Measurements from ENCODE around the gene KIAA1958. TPM values are rescaled to one million over a fixed set of nuclear protein-coding genes. Genes with fewer than 3 reads are reported as not detected.

Gene KIAA1958
- total RNA-seq, 3 donors from 2014 or later = 7.4 to 12.7 (median 9.3) TPM

DNA sequence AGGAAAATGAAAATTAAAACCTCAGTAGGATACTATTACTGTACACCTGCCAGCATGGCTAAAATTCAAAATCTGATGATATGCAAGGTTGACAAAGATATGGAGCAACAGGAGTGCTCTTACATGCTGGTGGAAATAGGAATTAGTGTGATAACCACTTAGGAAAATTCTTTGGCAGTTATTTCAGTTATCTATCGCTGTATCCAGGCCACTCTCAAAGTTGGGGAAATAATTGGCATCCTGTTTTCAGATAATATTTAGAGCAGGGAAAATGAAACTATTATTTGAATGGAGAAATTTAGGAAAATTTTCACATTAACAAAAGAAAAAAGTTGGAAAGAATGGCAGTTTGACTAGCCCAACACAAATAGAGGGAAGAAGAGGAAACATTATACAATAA lies 50.9 kb downstream of the KIAA1958 start:
- TF ChIP-seq, protein P1, sequence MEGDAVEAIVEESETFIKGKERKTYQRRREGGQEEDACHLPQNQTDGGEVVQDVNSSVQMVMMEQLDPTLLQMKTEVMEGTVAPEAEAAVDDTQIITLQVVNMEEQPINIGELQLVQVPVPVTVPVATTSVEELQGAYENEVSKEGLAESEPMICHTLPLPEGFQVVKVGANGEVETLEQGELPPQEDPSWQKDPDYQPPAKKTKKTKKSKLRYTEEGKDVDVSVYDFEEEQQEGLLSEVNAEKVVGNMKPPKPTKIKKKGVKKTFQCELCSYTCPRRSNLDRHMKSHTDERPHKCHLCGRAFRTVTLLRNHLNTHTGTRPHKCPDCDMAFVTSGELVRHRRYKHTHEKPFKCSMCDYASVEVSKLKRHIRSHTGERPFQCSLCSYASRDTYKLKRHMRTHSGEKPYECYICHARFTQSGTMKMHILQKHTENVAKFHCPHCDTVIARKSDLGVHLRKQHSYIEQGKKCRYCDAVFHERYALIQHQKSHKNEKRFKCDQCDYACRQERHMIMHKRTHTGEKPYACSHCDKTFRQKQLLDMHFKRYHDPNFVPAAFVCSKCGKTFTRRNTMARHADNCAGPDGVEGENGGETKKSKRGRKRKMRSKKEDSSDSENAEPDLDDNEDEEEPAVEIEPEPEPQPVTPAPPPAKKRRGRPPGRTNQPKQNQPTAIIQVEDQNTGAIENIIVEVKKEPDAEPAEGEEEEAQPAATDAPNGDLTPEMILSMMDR (IDR thresholded peaks at IDR 0.05) = no peak
- Histone ChIP-seq H3K36me3 (ENCODE audit: low read depth) (no peaks in the 10 kb centered on the region), H3K4me3 (no peak overlapping the region), H3K4me1 (ENCODE audit: low read depth) (no peaks in the 10 kb centered on the region), H3K9me3 (no peaks in the 10 kb centered on the region)
- intact Hi-C loops (cut with DNase I, micrococcal nuclease) = no loop called here
- no peak for DNase-seq
- no peak for ATAC-seq

GRCh38 chr9:112540800-112541199 lies 54.2 kb downstream of the KIAA1958 start:
- TF ChIP-seq, protein P1 (IDR thresholded peaks at IDR 0.05) = no peak
- Histone ChIP-seq H3K4me3 (no peak overlapping the region), H3K4me1 (ENCODE audit: low read depth) (no peaks in the 10 kb centered on the region), H3K36me3 (ENCODE audit: low read depth) (no peaks in the 10 kb centered on the region), H3K9me3 (no peaks in the 10 kb centered on the region)
- no peak for DNase-seq
- intact Hi-C loops (cut with DNase I, micrococcal nuclease) = no loop called here
- ATAC-seq = no peak

- DNase-seq (no peak), ATAC-seq (no peak)
- Histone ChIP-seq H3K36me3 (ENCODE audit: low read depth) (no peaks in the 10 kb centered on the region), H3K4me3 (no peak overlapping the region), H3K4me1 (ENCODE audit: low read depth) (no peaks in the 10 kb centered on the region), H3K9me3 (no peaks in the 10 kb centered on the region)
- intact Hi-C loops (cut with DNase I, micrococcal nuclease) = no loop called here
- TF ChIP-seq, protein P1 (IDR thresholded peaks at IDR 0.05) = no peak
Measured at GRCh38 chr9:112541685-112542084, 55.1 kb downstream of the KIAA1958 start.

- no peak for ATAC-seq
- Histone ChIP-seq H3K36me3 (ENCODE audit: low read depth) (no peaks in the 10 kb centered on the region), H3K9me3 (no peaks in the 10 kb centered on the region), H3K4me1 (ENCODE audit: low read depth) (no peaks in the 10 kb centered on the region), H3K4me3 (no peak overlapping the region)
- no peak for DNase-seq
- intact Hi-C loops (cut with DNase I, micrococcal nuclease) = no loop called here
- TF ChIP-seq, protein P1 (IDR thresholded peaks at IDR 0.05) = no peak
Measured at GRCh38 chr9:112542593-112543292, 56.1 kb downstream of the KIAA1958 start.

DNA sequence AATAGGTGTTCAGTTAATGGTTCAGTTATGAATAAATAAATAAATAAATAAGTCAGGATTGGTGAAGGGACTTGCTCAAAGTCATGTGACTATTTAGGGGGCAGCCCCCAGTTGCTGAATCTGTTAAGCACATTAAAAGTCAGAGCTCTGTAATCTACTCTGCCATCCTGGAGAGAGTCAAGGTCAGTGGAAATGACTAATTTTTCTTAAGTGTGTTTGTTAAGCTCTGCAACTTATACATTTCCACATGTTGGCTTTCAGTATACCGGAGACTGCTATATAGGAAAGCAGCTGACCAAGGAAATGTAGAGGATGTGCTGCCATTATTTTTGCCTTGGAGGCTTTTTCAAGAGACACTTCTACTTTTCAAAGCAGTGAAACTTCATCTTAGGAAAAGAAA lies 57.9 kb downstream of the KIAA1958 start:
- TF ChIP-seq, protein P1 (IDR thresholded peaks at IDR 0.05) = no peak
- intact Hi-C loops (cut with DNase I, micrococcal nuclease) = no loop called here

More for the DNA sequence above, 57.9 kb downstream of the KIAA1958 start:
- no peak for DNase-seq
- no peak for ATAC-seq
- H3K9me3 ChIP-seq = no peaks in the 10 kb centered on the region
- H3K4me1 ChIP-seq (ENCODE audit: low read depth) = no peaks in the 10 kb centered on the region
- H3K36me3 ChIP-seq (ENCODE audit: low read depth) = no peaks in the 10 kb centered on the region
- H3K4me3 ChIP-seq = no peak overlapping the region
